ENCODE measurements around the gene PIR. TPM values are rescaled to one million over a fixed set of nuclear protein-coding genes. Genes with fewer than 3 reads are reported as not detected.
A peak's percentile ranks its signal among the peaks of the same experiment; 100 is the strongest.

The PIR gene
- total RNA-seq, 4 donors from 2014 or later, result 22.1 to 56.3 (median 32.5) TPM

DNA sequence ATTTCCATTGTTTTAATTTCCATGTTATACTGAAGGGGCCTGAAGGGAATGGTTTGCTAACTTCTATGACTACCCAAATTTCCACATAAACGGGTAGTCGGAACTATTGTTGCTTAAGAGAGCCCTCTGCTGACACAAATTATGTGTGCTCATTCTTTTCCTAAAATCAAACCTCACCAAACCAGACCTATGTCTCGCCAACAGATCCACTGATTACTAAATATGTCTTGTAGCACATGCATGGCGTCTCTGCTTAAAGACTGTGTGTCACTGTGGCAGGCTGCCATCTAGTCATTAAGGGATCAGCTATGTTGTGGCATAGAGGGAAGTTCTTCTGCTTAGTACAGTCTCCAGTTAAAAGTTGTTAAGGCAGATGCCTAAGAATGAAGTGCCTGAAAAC, 25.1 kb downstream of the PIR start:
- Histone ChIP-seq H3K27ac (peak overlapping the region in 2 of 4 donors; percentile 36 to 45), H3K36me3 (no peaks in the 10 kb centered on the region), H3K27me3 (no peaks in the 10 kb centered on the region), H3K4me3 (no peak overlapping the region), H3K9me3 (no peaks in the 10 kb centered on the region), H3K4me1 (peaks cover 0 to 15% (median 0%) of the 10 kb centered on the region in 3 donors)
- WGBS, 2 donors, result 6 to 24% methylated on average over 3 to 4 of the region's 4 CpGs
- DNase-seq, result no peak
- intact Hi-C loops (cut with DNase I), result loop anchor here (5.0 kb wide), 1 partner anchor 121 kb away; no protein-coding TSS in a partner anchor
- no peak for TF ChIP-seq POLR2A (IDR thresholded peaks at IDR 0.05)
- TF ChIP-seq, protein P1, sequence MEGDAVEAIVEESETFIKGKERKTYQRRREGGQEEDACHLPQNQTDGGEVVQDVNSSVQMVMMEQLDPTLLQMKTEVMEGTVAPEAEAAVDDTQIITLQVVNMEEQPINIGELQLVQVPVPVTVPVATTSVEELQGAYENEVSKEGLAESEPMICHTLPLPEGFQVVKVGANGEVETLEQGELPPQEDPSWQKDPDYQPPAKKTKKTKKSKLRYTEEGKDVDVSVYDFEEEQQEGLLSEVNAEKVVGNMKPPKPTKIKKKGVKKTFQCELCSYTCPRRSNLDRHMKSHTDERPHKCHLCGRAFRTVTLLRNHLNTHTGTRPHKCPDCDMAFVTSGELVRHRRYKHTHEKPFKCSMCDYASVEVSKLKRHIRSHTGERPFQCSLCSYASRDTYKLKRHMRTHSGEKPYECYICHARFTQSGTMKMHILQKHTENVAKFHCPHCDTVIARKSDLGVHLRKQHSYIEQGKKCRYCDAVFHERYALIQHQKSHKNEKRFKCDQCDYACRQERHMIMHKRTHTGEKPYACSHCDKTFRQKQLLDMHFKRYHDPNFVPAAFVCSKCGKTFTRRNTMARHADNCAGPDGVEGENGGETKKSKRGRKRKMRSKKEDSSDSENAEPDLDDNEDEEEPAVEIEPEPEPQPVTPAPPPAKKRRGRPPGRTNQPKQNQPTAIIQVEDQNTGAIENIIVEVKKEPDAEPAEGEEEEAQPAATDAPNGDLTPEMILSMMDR (IDR thresholded peaks at IDR 0.05), result peak in 3 of 6 experiments; percentile 16 to 49 (median 23)

DNA sequence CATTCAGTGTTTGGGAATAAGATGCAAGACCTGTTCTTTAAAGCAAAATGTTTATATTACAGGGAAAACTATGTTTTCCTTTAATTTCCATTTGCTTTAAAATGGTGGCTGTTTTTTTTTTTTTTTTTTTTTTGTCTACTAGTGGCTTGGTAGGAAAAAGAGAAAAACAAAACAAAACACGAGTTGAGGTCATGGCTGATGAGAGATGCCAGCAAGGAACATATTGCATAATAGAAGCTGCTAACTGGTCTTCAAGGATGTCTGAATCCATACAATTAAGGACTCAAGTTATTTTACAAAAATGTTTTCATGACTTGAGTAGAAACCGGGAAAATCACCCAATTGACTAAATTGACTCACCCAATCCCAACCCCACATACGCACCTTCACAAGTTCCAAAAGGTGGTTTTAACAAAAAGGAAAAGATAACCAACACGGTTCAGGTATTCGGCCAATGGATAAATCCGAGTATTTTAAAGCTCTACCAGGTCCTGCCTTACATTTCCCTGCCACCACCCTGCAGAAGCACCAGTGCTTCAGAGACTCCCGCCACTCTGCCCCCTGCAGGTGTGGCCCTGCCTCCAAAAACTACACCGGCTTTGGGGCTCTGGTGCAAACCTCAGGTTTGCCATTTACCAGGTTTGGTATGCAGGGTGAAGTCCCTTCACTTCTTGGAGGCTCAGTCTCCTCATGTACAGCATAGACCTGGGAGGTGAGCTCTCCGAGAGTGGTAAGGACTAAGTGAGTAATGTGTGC, 27.1 kb downstream of the PIR start:
- DNase-seq, result no peak
- H3K27me3 ChIP-seq, result no peaks in the 10 kb centered on the region
- no peak overlapping the region for H3K4me3 ChIP-seq
- intact Hi-C loops (cut with DNase I), result loop anchor here (5.0 kb wide), 1 partner anchor 119 kb away; no protein-coding TSS in a partner anchor
- H3K9me3 ChIP-seq, result no peaks in the 10 kb centered on the region
- TF ChIP-seq, protein P1 (IDR thresholded peaks at IDR 0.05), result peak in 1 of 6 experiments; percentile 16
- TF ChIP-seq POLR2A (IDR thresholded peaks at IDR 0.05), result no peak
- H3K36me3 ChIP-seq, result no peaks in the 10 kb centered on the region
- H3K27ac ChIP-seq, result no peak overlapping the region
- 75 to 83% methylated on average over 8 of the region's 9 CpGs for WGBS, 2 donors
- peaks cover 0 to 8% (median 0%) of the 10 kb centered on the region in 3 donors for H3K4me1 ChIP-seq

DNA sequence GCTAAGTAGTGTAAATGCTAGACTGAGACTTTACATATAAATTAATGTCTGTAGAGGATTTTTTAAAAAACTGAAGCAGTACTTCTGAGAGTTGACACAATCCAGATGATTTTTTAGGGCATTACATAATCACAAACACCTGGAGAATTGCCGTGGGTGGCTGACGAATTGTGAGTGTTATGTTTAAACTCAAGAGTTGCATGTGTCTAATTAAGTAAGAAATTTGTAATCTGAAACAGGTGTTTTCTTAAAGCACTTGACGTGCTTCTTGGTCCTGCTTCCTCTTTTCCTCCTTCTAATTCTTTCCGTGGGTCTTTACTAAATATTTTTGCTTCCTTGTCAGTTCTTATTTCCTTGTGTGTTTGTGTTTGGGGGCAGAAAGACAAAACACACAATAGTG, 27.8 kb downstream of the PIR start:
- H3K36me3 ChIP-seq, result no peaks in the 10 kb centered on the region
- H3K9me3 ChIP-seq, result no peaks in the 10 kb centered on the region
- no peak for TF ChIP-seq POLR2A (IDR thresholded peaks at IDR 0.05)
- TF ChIP-seq, protein P1 (IDR thresholded peaks at IDR 0.05), result no peak
- WGBS, 2 donors, result 25% methylated on average over 4 of the region's 4 CpGs
- peaks cover 0 to 8% (median 0%) of the 10 kb centered on the region in 3 donors for H3K4me1 ChIP-seq
- no peaks in the 10 kb centered on the region for H3K27me3 ChIP-seq
- no peak for DNase-seq
- no peak overlapping the region for H3K27ac ChIP-seq
- H3K4me3 ChIP-seq, result no peak overlapping the region
- intact Hi-C loops (cut with DNase I), result loop anchor here (5.0 kb wide), 1 partner anchor 118 kb away; no protein-coding TSS in a partner anchor

DNA sequence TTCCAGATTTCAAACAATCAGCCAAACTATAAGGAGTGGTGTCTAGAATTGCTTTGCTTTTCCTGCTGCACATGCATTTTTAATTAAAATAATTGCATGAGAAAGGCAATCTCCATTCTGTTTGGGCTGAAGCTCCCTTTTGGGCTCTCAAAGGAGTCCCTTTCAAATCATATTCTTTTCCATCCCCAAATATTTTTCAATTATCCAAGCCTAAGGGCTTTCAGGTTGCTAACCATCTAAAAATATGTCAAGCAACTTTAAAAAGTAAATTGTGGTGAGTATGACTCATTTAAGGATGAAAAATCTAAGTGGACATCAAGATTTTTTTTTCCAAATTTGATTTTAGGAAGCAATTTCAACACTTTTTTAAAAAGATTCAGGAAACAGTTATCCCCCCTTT, 28.4 kb downstream of the PIR start:
- H3K4me3 ChIP-seq, result no peak overlapping the region
- H3K36me3 ChIP-seq, result no peaks in the 10 kb centered on the region
- H3K27ac ChIP-seq, result no peak overlapping the region
- no peaks in the 10 kb centered on the region for H3K9me3 ChIP-seq
- no peak for TF ChIP-seq POLR2A (IDR thresholded peaks at IDR 0.05)
- TF ChIP-seq, protein P1 (IDR thresholded peaks at IDR 0.05), result no peak
- H3K4me1 ChIP-seq, result peaks cover 0 to 8% (median 0%) of the 10 kb centered on the region in 3 donors
- no peaks in the 10 kb centered on the region for H3K27me3 ChIP-seq
- DNase-seq, result no peak
- intact Hi-C loops (cut with DNase I), result loop anchor here (5.0 kb wide), 1 partner anchor 117 kb away; no protein-coding TSS in a partner anchor

DNA sequence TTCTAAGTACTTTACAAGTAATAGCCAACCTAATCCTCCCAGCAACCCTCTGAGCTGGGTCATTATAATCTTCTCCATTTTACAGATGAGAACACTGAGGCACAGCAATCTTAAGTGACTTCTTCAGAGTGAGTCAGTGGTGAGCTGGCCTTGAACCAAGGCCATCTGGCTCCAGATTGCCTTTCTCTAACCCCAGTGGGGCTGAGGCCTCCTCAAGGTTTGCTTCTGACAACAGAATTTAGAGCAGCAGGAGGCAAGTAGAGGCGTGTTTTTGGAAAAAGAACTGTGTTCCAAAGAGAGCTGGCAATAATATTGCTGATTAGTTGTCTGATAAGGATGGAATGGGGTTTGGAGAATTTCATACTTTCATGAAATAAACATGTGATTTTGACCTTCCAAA, 41.2 kb downstream of the PIR start:
- no peak overlapping the region for H3K27ac ChIP-seq
- no peak for DNase-seq
- intact Hi-C loops (cut with DNase I), result no loop called here
- peaks cover 0 to 5% (median 0%) of the 10 kb centered on the region in 3 donors for H3K4me1 ChIP-seq
- peaks cover 0 to 31% (median 0%) of the 10 kb centered on the region in 3 donors for H3K36me3 ChIP-seq
- no peak overlapping the region for H3K4me3 ChIP-seq
- no peaks in the 10 kb centered on the region for H3K27me3 ChIP-seq
- no peaks in the 10 kb centered on the region for H3K9me3 ChIP-seq
- 60 to 64% methylated on average over 1 of the region's 1 CpG for WGBS, 2 donors
- TF ChIP-seq, protein P1 (IDR thresholded peaks at IDR 0.05), result no peak
- no peak for TF ChIP-seq POLR2A (IDR thresholded peaks at IDR 0.05)
